Activated CD4-positive, CD25-positive, alpha-beta regulatory T cell (primary cell): ENCODE data around the gene TSPAN18.

ENCODE experiments used
- DNase-seq, 4 experiments: peaks; one replicate each; lab custom pipeline; 2025; lab: John Stamatoyannopoulos, UW

The TSPAN18 gene

GRCh38 chr11:44848203-44848962 is 121.6 kb downstream of the TSPAN18 start:
- DNase-seq: no peak

- DNase-seq: no peak
These were observed 122.2 kb downstream of the TSPAN18 start for GRCh38 chr11:44848963-44849350.

GRCh38 chr11:44849424-44849823 is 122.7 kb downstream of the TSPAN18 start:
- no peak for DNase-seq

DNA sequence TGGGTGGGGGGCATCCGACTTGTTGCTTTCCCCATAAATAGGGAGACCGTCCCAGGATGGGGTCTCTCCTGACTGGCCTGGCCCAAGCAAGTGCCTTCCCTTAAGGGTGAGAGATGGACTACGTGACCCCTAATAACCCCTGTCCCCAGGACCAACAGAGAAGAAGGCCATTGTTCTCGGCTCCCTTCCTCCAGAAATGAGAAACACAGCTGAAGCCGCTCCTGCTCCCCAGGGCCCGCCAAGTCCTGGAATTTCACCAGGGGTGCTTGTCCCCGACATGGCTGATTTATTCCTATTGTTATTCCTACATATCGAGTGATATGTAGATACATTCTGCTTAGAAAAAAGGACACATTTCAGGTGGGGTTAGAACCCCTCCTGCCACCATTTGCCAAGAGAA is 123.2 kb downstream of the TSPAN18 start:
- DNase-seq: no peak

DNA sequence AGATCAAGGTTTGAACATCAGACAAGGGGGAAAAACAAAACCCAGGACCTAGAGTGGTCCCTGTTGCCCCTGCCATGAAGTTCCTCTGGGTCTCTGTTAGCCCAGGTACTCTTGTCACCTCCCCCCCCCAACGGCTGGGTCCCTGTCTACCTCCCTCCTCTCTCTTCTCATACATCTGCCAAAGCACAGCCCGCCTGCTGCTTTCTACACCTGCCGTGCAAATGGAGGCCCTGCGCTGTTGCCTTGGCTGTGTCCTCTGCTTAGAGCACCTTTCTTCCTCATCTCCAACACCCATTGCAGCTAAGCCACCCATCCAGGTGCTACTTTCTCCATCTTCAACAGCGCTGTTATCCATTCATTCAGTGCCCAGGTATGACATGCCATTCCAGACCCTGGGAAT is 124.7 kb downstream of the TSPAN18 start:
- no peak for DNase-seq

- DNase-seq: no peak
These were observed 125.5 kb downstream of the TSPAN18 start for GRCh38 chr11:44852159-44852747.

DNA sequence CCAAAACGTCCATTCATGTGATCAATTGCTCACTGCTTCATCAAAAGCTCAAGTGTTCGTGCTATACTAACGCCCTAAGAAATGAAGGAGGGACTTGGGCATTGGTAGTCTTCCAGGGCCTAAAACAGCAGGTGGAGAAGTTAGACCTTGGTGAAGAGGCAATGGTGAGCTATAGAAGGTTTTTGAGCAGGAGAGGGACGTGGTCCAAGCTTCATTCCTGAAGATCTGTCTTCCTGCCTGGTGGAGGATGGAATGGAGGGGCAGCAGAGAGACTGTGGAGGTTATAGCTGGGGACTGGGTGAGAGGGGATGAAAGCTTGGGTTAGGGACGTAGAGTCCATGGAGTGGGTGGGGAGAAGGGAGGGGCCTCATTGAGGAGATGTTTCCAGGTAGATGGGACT is 126.2 kb downstream of the TSPAN18 start:
- DNase-seq: no peak

- no peak for DNase-seq
These were observed 126.9 kb downstream of the TSPAN18 start for GRCh38 chr11:44853666-44854065.

DNA sequence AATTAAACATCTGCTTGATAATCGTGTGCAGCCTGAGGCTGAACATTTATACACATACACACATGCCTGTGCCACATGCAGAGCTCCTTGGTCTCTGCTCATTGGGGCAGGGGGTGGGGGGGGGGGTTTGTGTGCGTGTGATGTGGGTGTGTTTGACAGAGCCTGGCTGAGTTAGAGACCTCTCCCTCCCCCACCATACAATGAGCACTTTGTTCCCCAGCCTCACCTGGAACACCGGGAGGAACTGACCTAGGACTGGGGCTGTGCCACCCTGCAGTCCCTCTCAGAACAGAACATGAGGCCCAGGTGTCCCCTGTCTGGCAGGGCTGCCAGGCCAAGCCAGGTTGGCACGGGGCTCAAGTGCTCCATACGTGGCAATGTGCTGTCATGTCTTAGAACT is 127.3 kb downstream of the TSPAN18 start:
- no peak for DNase-seq

GRCh38 chr11:44854741-44855492 is 128.2 kb downstream of the TSPAN18 start:
- no peak for DNase-seq

GRCh38 chr11:44855493-44855849 is 128.7 kb downstream of the TSPAN18 start:
- no peak for DNase-seq

- no peak for DNase-seq
These were observed 130.8 kb downstream of the TSPAN18 start for GRCh38 chr11:44857490-44858090.

DNA sequence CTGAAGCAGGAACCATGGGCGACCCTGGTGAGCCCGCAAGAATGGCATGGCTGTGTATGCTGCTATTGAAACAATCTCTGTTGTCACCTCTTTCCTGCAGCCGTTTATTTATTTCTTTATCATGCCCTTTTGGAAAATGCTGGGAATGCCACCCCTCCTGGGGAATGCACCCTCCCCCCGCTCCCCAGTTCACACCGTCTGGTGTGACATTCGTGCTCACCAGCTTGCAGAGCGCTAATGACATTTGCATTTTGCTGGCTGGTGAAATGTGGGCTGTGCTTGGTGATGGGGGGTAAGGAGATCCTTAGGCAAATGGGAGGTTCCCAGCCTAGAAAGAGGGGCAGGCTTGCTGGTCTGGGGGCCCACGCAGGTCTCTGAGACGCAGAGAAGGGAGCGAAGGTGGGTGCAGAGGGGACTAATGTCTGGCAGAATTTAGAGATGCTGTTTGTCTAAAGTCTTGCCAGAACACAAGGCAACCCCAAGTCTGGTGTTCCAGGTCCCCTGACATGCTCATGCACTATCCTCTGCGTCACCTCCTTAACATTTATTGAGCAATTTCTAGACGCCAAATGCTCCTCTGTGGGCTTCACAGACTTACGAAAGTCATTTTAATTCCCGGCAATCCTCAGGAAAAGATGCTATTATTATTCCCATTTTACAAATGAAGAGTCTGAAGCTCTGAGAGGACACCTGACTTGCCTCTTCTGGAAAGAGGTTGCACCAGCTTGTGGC is 132.2 kb downstream of the TSPAN18 start:
- DNase-seq: no peak

GRCh38 chr11:44859528-44859925 is 132.8 kb downstream of the TSPAN18 start:
- DNase-seq: no peak

- DNase-seq: no peak
These were observed 133.6 kb downstream of the TSPAN18 start for GRCh38 chr11:44860346-44860745.

GRCh38 chr11:44861849-44862557 is 135.2 kb downstream of the TSPAN18 start:
- peak in 3 of 4 experiments; percentile 31 to 54 (median 39) for DNase-seq

DNA sequence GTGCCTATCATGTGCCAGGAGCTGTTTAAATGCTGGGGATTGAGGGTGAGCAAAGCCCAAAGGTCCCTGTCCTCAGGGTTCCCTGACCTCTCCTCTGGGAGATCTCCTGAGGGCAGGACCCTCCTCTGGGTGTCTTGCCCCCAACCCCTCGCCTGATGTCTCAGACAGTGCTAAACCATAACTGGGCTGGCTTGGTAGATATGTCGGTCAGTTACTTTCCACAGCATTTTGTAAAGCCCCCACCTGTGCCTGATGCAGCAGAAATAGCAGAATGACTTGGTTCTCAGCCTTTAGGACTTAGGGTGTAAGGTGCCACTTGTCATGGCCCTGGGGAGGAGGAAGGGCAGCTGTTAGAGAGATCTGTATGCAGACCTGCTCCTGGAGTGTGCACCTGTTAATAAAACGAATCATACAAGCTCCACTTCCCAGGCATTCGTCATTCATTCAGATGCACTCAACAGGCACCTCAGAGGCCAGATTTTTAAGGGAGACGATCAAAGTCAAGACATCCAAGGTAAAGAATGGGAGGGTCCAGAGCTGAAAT is 135.9 kb downstream of the TSPAN18 start:
- DNase-seq: no peak

- DNase-seq: no peak
These were observed 136.5 kb downstream of the TSPAN18 start for GRCh38 chr11:44863231-44863630.

DNA sequence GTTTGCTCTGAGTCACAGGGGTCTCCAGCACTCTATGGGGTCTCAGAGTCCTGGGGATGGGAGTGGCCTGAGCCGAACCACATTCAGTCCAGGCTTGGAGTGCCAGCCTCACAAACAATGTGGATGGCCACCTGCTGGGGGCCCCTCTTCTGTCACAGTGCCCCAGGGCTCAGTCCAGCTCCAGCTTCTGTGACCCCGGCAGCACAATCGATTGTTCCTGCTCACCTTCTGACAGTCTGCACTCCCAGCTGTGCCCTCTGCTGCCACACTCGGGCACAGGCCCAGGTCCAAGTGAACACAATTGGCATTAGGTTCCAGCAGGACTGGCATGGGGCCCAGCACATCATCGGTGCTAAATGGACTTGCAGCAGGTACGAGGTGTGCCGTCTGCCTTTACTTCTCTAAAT is 139.1 kb downstream of the TSPAN18 start:
- no peak for DNase-seq

DNA sequence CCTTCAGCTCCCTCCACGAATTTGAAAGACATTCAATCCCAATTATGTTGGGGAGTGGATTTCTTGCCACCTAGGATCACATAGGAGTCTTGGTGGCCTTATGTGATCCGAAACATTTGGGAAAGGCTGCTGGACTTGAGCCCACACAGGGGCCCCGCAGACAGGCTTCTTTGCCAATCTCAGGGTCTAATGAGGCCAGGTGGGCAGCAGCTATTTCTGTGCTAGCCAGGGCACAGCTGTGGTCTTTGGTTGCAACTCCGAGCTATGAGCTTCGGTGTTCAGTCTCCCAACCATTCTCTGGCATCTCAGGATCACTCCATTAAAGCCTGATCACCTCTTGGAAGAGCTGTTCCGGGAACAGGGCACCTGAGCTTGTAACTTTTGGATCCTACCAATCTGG is 139.5 kb downstream of the TSPAN18 start:
- no peak for DNase-seq

- DNase-seq: no peak
These were observed 141.3 kb downstream of the TSPAN18 start for GRCh38 chr11:44868021-44868420.
